ENCODE results near the gene OCA2. TPM values are rescaled to one million over a fixed set of nuclear protein-coding genes. Genes with fewer than 3 reads are reported as not detected.

Gene OCA2
- total and polyA plus RNA-seq, 2 of the 8 experiments (the other 6 are each of a cell fraction or from before 2014, with no cell fraction given): 0.20 TPM

- POLR2A ChIA-PET (ENCODE audit: partially characterized antibody): interaction anchor here (1.0 kb wide), 1 partner anchor 19 kb away, joined by 4 read pairs; no protein-coding TSS in a partner anchor
Observed at GRCh38 chr15:28024889-28025250, 74.2 kb downstream of the OCA2 start.

More at GRCh38 chr15:28024889-28025250, 74.2 kb downstream of the OCA2 start:
- H4K8ac ChIP-seq (ENCODE audit: extremely low read depth, insufficient read depth, low read length): no peak overlapping the region
- H2AK5ac ChIP-seq (ENCODE audit: low read depth, low read length): no peak overlapping the region
- no peak overlapping the region for H3K4me3 ChIP-seq (ENCODE audit: extremely low read depth in 1 of 4, insufficient read depth in 2 of 4, low read depth in 3 of 4, low read length in 4 of 4)
- H2AFZ ChIP-seq (ENCODE audit: low read length): no peak overlapping the region; the same call in 1 of the 2 replicates
- no peaks in the 10 kb centered on the region for H3K23me2 ChIP-seq (ENCODE audit: low read depth, low read length)
- H3K4me2 ChIP-seq (ENCODE audit: insufficient read depth in 1 of 2, low read depth in 2 of 2, low read length in 2 of 2): no peak overlapping the region
- no peak overlapping the region for H4K91ac ChIP-seq (replicated peaks; ENCODE audit: insufficient read length, low read length)
- TF ChIP-seq ATF2 (IDR thresholded peaks at IDR 0.05; ENCODE audit: low read length) (no peak), SIX5 (IDR thresholded peaks at IDR 0.05; ENCODE audit: low read depth, low read length) (no peak), NANOG (IDR thresholded peaks at IDR 0.05; ENCODE audit: insufficient read depth, low read depth, low read length, poor library complexity, severe bottlenecking) (no peak), CBX5 (IDR thresholded peaks at IDR 0.05; ENCODE audit: low read depth, low read length) (no peak), CHD2 (IDR thresholded peaks at IDR 0.05; ENCODE audit: low read length) (no peak), EGR1 (IDR thresholded peaks at IDR 0.05; ENCODE audit: borderline replicate concordance, low read depth, low read length) (no peak), EZH2 (IDR thresholded peaks at IDR 0.05; ENCODE audit: low read depth, low read length, severe bottlenecking) (no peak), CBX8 (IDR thresholded peaks at IDR 0.05; ENCODE audit: borderline replicate concordance, low read depth, low read length) (no peak), POLR2AphosphoS5 (IDR thresholded peaks at IDR 0.05; ENCODE audit: low read depth, low read length) (no peak), CTCF (IDR thresholded peaks at IDR 0.05; ENCODE audit: control extremely low read depth in 1 of 3, insufficient read depth in 1 of 3, low read depth in 1 of 3, low read length in 3 of 3) (no peak)
- H3K79me1 ChIP-seq (ENCODE audit: low read depth, low read length): no peaks in the 10 kb centered on the region
- H2BK15ac ChIP-seq (ENCODE audit: low read length): no peak overlapping the region
- H3K27ac ChIP-seq (ENCODE audit: low read depth, low read length): no peak overlapping the region
- no peak overlapping the region for H2BK120ac ChIP-seq (replicated peaks; ENCODE audit: low read depth, low read length)
- 91% methylated on average over 1 of the region's 1 CpG; no CpG with 5 or more reads in 1 of the 2 experiments for WGBS, 2 experiments (ENCODE audit: extremely low coverage in 1 of 2, insufficient coverage in 1 of 2, insufficient read length in 1 of 2, insufficient replicate concordance in 2 of 2, low coverage in 1 of 2, low lambda C conversion rate in 2 of 2, missing lambda C conversion rate in 1 of 2)
- H3K79me2 ChIP-seq (ENCODE audit: control insufficient read depth in 1 of 2, insufficient read depth in 2 of 2, low read length in 2 of 2): no peaks in the 10 kb centered on the region
- H2BK5ac ChIP-seq (ENCODE audit: low read depth, low read length): no peak overlapping the region
- no peaks in the 10 kb centered on the region for H3K36me3 ChIP-seq (ENCODE audit: control insufficient read depth in 2 of 4, insufficient read depth in 4 of 4, low read length in 3 of 4)
- no peak overlapping the region for H2BK20ac ChIP-seq (ENCODE audit: low read length)
- H3K14ac ChIP-seq (ENCODE audit: insufficient read length): no peak overlapping the region
- CTCF ChIA-PET (ENCODE audit: partially characterized antibody): interaction anchor here (1.2 kb wide), 1 partner anchor 1134 kb away, joined by 3 read pairs; no protein-coding TSS in a partner anchor
- no peak overlapping the region for H3K56ac ChIP-seq (replicated peaks; ENCODE audit: insufficient read length, low read depth, low read length)
- no peak overlapping the region for H3K4ac ChIP-seq (replicated peaks; ENCODE audit: insufficient read length, low read depth, low read length)
- H3K23ac ChIP-seq (ENCODE audit: insufficient read length): no peak overlapping the region
- no peaks in the 10 kb centered on the region for H4K20me1 ChIP-seq (replicated peaks in 1 of 2; ENCODE audit: control insufficient read depth in 1 of 2, insufficient read depth in 2 of 2, low read length in 2 of 2)
- H3K9me3 ChIP-seq (ENCODE audit: insufficient read depth in 2 of 2, low read depth in 1 of 2, low read length in 1 of 2): no peaks in the 10 kb centered on the region
- no peaks in the 10 kb centered on the region for H3K27me3 ChIP-seq (replicated peaks in 1 of 4; ENCODE audit: control insufficient read depth in 3 of 4, extremely low read depth in 1 of 4, insufficient read depth in 3 of 4, low read length in 3 of 4)
- no peak overlapping the region for H3K18ac ChIP-seq (ENCODE audit: extremely low read depth, low read length)
- FAIRE-seq (no peak), DNase-seq (ENCODE audit: low read depth in 1 of 2, low spot score in 2 of 2) (no peak)
- no peak overlapping the region for H4K5ac ChIP-seq (ENCODE audit: insufficient read length, low read depth, low read length)
- H3K9ac ChIP-seq (replicated peaks in 1 of 4; ENCODE audit: extremely low read depth in 1 of 4, low read depth in 3 of 4, low read length in 3 of 4): no peak overlapping the region
- peaks cover 0 to 8% (median 3%) of the 10 kb centered on the region in 4 experiments; a peak in 3 of 7 replicates for H3K4me1 ChIP-seq (replicated peaks in 1 of 4; ENCODE audit: control insufficient read depth in 3 of 4, insufficient read depth in 4 of 4, low read length in 3 of 4)
- H2BK12ac ChIP-seq (ENCODE audit: low read depth, low read length): no peak overlapping the region

Data from H1 (cell line).